ENCODE results near the gene LYZL2.

Gene LYZL2

DNA sequence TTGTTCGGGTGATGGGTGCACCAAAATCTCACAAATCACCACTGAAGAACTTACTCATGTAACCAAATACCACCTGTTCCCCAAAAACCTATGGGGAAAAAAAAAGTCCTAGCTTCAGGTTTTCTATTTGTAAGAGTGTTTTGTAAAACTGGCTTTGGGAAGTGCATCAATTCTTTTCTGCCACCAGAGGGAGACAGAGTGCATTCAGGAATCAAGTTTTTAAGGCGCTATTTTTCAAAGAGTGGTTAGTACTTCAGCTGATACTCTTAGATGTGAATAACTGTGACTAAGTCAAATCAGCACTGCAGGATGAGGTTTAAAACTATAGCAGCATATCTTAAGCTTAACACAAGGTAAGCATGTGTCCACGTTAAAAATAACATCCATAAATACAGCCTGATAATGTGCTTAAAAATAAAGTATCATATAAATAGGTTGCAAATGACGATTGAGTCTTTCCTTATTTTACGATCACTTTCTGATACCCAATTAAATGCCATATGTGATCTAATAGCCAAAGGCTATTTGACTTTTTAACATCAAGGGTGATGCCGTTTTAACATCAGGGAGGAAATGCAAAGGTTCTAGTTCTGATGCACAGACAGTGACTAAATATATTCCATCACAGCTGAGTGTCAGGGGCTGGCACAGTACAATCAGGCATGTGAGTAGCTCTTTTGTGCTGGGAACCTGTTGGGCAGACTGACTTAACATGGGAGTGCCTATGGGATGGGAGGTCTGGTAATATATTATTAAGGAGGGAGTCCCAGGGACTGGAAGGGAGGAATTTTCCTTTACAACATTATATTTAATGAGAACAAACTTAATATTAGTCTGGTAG lies 10.6 kb upstream of the LYZL2 start:
- Histone ChIP-seq H3K27ac (ENCODE audit: low read length) (no peak overlapping the region), H4K20me1 (ENCODE audit: insufficient read depth, low read length) (no peaks in the 10 kb centered on the region), H3K4me3 (ENCODE audit: low read length) (no peak overlapping the region), H3K4me2 (ENCODE audit: low read depth, low read length) (no peak overlapping the region), H3K9ac (ENCODE audit: low read length) (no peak overlapping the region), H3K36me3 (replicated peaks; ENCODE audit: insufficient read depth, low read length) (no peaks in the 10 kb centered on the region), H3K9me2 (replicated peaks; ENCODE audit: insufficient read depth, low read length) (no peaks in the 10 kb centered on the region), H3F3A (ENCODE audit: insufficient read depth, low read length) (no peaks in the 10 kb centered on the region), H3K79me2 (ENCODE audit: low read length) (no peaks in the 10 kb centered on the region), H3K9me3 (replicated peaks; ENCODE audit: insufficient read depth, low read length) (no peaks in the 10 kb centered on the region), H3K27me3 (replicated peaks; ENCODE audit: insufficient read depth, low read length) (no peaks in the 10 kb centered on the region), H2AFZ (ENCODE audit: low read length) (no peak overlapping the region), H3K4me1 (ENCODE audit: low read length) (no peaks in the 10 kb centered on the region)
- DNase-seq, result peak; percentile 66
- TF ChIP-seq EZH2 (optimal IDR thresholded peaks at IDR 0.05; ENCODE audit: low read depth, low read length) (no peak), EZH2phosphoT487 (IDR thresholded peaks at IDR 0.05; ENCODE audit: low read length) (no peak)
- TF ChIP-seq, protein P1, sequence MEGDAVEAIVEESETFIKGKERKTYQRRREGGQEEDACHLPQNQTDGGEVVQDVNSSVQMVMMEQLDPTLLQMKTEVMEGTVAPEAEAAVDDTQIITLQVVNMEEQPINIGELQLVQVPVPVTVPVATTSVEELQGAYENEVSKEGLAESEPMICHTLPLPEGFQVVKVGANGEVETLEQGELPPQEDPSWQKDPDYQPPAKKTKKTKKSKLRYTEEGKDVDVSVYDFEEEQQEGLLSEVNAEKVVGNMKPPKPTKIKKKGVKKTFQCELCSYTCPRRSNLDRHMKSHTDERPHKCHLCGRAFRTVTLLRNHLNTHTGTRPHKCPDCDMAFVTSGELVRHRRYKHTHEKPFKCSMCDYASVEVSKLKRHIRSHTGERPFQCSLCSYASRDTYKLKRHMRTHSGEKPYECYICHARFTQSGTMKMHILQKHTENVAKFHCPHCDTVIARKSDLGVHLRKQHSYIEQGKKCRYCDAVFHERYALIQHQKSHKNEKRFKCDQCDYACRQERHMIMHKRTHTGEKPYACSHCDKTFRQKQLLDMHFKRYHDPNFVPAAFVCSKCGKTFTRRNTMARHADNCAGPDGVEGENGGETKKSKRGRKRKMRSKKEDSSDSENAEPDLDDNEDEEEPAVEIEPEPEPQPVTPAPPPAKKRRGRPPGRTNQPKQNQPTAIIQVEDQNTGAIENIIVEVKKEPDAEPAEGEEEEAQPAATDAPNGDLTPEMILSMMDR (IDR thresholded peaks at IDR 0.05; ENCODE audit: low read length), result peak; percentile 85

DNA sequence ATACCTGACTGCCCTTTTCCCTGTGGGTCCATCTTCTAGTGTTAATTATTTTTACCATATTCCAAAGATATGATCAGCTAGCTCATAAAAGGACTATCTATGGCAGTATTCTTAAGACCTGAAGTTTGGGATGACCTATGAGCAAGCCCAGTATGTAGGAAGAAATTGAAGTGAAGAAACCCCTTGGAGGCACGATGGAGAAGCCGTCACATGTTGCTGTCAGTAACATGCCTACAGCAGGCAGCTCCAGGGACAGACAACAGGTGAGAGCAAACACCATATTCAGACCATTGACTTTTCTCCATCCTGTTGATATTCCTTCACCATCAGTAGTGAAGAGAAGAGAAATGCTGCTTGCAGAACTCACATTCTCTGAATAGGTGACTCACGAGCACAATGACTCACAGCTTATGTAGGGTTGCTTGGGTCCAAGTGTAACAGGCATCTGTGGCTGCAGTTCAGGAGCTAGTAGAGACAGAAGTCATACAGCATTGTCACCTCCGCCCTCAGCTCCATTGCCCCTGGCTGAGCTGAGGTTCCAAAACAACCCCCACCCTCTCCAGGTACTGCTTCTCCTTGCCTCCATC lies 8.4 kb upstream of the LYZL2 start:
- Histone ChIP-seq H3K27me3 (replicated peaks; ENCODE audit: insufficient read depth, low read length) (no peaks in the 10 kb centered on the region), H3K36me3 (replicated peaks; ENCODE audit: insufficient read depth, low read length) (no peaks in the 10 kb centered on the region), H4K20me1 (ENCODE audit: insufficient read depth, low read length) (no peaks in the 10 kb centered on the region), H3K27ac (ENCODE audit: low read length) (no peak overlapping the region), H3K9me2 (replicated peaks; ENCODE audit: insufficient read depth, low read length) (no peaks in the 10 kb centered on the region), H3K4me3 (ENCODE audit: low read length) (no peak overlapping the region), H3K4me2 (ENCODE audit: low read depth, low read length) (no peak overlapping the region), H3F3A (ENCODE audit: insufficient read depth, low read length) (no peaks in the 10 kb centered on the region), H2AFZ (ENCODE audit: low read length) (no peak overlapping the region), H3K79me2 (ENCODE audit: low read length) (no peaks in the 10 kb centered on the region), H3K9me3 (replicated peaks; ENCODE audit: insufficient read depth, low read length) (no peaks in the 10 kb centered on the region), H3K4me1 (ENCODE audit: low read length) (no peaks in the 10 kb centered on the region), H3K9ac (ENCODE audit: low read length) (no peak overlapping the region)
- TF ChIP-seq EZH2 (optimal IDR thresholded peaks at IDR 0.05; ENCODE audit: low read depth, low read length), result no peak
- TF ChIP-seq, protein P1 (IDR thresholded peaks at IDR 0.05; ENCODE audit: low read length), result no peak
- no peak for TF ChIP-seq EZH2phosphoT487 (IDR thresholded peaks at IDR 0.05; ENCODE audit: low read length)
- DNase-seq, result no peak

DNA sequence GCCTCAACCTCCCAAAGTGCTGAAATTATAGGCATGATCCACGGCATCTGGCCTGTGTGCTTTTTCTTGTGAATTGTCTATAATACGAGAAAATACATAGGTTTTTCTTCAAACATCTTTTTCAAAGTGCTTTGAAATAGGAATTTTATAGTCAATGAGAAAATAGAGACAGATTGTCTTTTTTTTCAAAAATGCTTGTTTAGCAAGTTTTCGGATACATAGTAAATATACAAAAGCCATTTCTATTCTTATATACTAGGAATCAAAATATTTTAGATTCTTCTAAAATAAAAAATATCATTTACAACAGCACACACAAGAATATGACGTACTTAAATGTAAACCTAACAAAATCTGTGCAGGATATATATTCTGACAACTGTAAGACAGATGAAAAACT lies 1.6 kb upstream of the LYZL2 start:
- TF ChIP-seq EZH2phosphoT487 (IDR thresholded peaks at IDR 0.05; ENCODE audit: low read length), result no peak
- TF ChIP-seq, protein P1 (IDR thresholded peaks at IDR 0.05; ENCODE audit: low read length), result no peak
- TF ChIP-seq EZH2 (optimal IDR thresholded peaks at IDR 0.05; ENCODE audit: low read depth, low read length), result no peak
- Histone ChIP-seq H3K9me3 (replicated peaks; ENCODE audit: insufficient read depth, low read length) (no peaks in the 10 kb centered on the region), H3K36me3 (replicated peaks; ENCODE audit: insufficient read depth, low read length) (no peaks in the 10 kb centered on the region), H3K4me2 (ENCODE audit: low read depth, low read length) (peak overlapping the region; percentile 32), H3F3A (ENCODE audit: insufficient read depth, low read length) (peaks cover 7% of the 10 kb centered on the region; the same call in 1 of the 2 replicates), H4K20me1 (ENCODE audit: insufficient read depth, low read length) (no peaks in the 10 kb centered on the region), H3K27me3 (replicated peaks; ENCODE audit: insufficient read depth, low read length) (no peaks in the 10 kb centered on the region), H3K9ac (ENCODE audit: low read length) (peak overlapping the region; percentile 17; the same call in 1 of the 2 replicates), H3K27ac (ENCODE audit: low read length) (peak overlapping the region; percentile 66; the same call in 1 of the 2 replicates), H3K4me1 (ENCODE audit: low read length) (peaks cover 20% of the 10 kb centered on the region), H3K9me2 (replicated peaks; ENCODE audit: insufficient read depth, low read length) (no peaks in the 10 kb centered on the region), H2AFZ (ENCODE audit: low read length) (peak overlapping the region; percentile 20; the same call in 1 of the 2 replicates), H3K79me2 (ENCODE audit: low read length) (no peaks in the 10 kb centered on the region), H3K4me3 (ENCODE audit: low read length) (no peak overlapping the region)
- DNase-seq, result no peak
